Fibroblast of skin of abdomen (primary cell): ENCODE data around the gene KLKB1.
A peak's percentile ranks its signal among the peaks of the same experiment; 100 is the strongest.
"Not testable (repeated sequence)": the region's sequence is repeated elsewhere in the genome, so short reads cannot be mapped to it uniquely, and the experiment has no call there.

Source experiments
- DNase-seq: peaks from one replicate; pipeline ENCODE4 v3.0.0-alpha.2; 2013

The KLKB1 gene

GRCh38 chr4:186265683-186266652 is 38.7 kb downstream of the KLKB1 start, which contains the start of gene F11:
Gene F11 (plus strand): TSS chr4:186266189. CDS start chr4:186267137, 948 bp downstream.
- DNase-seq: no peak

GRCh38 chr4:186266729-186267456 is 39.6 kb downstream of the KLKB1 start:
- peak; percentile 56 for DNase-seq

DNA sequence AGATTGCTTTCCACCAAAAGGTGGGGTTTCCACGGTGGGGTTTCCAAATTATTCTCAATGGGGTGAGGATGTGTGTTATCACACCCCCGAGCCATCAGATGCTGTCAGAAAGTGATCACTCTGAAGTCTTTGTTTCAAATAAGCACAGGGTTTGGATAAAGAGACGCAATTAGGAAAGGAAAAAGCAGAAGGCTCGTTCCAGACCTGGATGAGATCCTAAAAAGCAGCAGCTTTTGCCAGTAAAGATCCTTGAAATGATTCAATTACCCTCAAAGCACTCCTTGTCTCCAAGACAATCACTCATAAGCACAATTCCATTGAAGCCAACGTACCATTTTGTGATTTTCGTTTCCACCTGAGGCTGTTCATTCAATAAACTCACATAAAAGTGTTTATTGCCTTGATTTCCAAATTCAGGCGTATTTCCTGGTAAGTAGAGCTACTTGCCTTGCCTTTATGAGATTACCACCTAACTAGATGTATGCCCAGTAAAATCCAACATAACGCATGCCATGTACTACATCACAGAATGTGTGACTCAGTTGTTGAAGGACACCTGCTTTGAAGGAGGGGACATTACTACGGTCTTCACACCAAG is 43.9 kb downstream of the KLKB1 start:
- no peak for DNase-seq

DNA sequence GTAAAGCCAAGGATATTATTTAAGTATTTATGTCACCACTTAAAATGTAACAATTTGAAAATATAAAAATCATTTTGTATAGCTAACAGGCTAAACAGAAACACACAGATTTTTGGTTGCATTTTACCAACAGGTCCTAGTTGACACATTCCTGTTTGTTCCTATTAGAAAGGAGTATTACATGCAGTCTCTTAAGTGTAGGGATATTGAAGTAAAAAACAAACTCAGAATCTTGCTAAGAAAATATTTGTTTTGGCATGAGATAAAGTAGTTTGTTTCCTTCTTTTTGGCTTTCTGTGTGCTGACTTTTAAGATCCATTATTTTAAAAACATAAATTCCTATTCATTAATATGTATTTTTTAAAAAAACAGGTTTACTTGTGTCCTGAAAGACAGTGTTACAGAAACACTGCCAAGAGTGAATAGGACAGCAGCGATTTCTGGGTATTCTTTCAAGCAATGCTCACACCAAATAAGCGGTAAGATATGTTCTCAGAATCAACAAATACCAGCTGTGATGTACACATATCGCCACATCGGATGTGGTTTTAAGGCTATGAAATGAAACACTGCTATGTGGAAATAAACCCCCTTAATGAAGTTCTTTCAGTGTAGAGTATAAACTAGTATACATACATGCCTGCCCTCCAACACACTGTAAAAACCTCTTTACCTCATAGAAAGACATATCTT is 45.5 kb downstream of the KLKB1 start:
- DNase-seq: no peak

GRCh38 chr4:186273392-186273789 is 46.1 kb downstream of the KLKB1 start:
- DNase-seq: not testable (repeated sequence)

DNA sequence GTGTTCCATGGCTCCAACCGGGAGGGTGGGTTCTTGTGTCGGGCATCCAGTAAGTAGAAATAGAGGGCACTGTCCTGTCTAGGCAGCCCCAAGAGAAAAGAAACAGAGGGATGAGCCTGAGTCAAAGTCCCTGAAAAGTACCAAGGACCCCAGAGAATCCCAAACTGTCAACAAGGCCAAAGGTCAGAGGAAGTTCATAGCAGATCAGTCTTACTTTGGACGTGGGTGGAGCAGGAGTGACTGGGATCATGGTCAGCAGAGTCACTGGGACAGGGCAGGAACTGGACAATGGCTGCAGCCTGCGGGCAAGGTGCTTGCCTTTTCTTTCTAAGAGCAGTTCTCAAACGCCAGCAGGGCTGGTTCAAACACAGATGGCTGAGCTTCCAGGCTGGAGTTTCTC is 56.0 kb downstream of the KLKB1 start:
- DNase-seq: no peak

DNA sequence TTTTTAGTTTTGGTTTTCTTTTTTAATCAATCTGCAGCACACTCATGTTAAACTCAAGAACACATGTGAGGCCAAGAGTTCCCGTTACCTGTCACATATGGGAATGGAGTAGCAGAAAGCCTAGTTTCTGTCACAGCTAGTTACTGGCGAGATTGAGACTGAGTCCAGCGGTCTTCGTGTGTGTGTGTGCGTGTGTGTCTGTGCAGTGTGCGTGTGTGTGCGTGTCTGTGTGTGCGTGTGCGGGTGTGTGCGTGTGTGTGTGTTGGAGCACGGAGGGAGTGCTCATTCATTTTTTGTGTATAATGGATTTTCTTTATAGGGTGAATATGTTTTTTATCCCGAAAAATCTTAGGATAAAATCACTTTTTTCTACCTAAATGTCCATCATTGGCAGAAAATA is 57.8 kb downstream of the KLKB1 start:
- no peak for DNase-seq

DNA sequence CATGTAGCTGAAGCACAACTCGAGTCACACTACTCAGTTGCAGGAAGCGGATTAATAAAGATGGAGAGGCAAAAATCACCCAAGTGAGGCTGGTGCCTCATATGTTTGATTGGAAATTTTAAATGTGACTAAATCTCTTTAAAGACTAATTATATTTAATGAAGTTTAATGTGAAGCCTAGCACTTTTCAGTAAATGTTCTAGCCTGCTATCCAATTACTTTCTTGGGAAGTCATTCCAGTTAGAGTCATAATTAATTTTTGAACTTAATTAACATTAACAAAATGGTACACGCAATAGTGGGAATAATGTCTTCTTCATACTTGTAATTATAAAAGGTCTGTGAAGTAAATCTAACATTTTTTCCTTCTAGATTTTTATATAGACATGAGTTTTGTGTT is 59.3 kb downstream of the KLKB1 start:
- DNase-seq: no peak

GRCh38 chr4:186291256-186291890 is 64.1 kb downstream of the KLKB1 start:
- no peak for DNase-seq

DNA sequence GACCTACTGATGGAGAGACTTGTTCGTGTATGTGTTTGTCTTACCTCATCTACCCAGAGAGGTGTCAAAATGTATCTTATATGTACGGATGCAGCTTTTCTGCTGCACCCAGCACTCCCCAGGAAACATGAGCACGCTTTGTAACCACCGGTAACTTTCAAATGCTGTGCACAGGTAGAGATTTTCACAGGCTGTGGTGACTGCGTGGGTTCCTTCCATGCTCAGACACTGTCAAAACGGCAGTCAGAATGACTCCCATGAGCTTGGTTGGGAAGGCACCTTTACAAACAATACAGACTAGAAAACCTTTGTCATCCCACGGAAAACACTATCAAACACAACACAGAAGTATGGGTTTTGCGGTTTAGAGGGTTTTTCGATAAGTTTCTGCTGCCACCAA is 66.9 kb downstream of the KLKB1 start:
- no peak for DNase-seq

DNA sequence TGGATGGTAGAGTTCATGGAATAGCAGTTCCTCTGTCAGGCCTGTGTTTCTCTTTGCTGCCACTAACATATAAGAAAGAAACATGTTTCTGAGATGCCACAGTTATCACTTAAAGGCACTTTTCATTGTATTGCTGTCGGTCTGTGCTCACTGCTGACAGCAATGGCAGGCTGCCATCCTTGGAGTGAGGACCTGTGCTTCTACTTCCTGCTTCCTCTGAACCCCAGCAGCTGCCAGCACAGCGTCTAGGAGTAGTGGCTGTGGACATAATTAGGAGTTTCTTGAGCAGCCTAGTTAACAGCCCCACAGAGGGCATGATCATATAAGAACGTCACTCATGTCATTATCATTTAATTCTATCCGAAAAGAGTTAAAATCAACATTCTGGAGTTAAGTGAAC is 69.2 kb downstream of the KLKB1 start:
- DNase-seq: no peak

GRCh38 chr4:186297013-186297645 is 69.8 kb downstream of the KLKB1 start:
- peak; percentile 58 for DNase-seq

- DNase-seq: no peak
Observed at GRCh38 chr4:186298031-186298647, 70.8 kb downstream of the KLKB1 start.

GRCh38 chr4:186299291-186299690 is 72.0 kb downstream of the KLKB1 start:
- no peak for DNase-seq

GRCh38 chr4:186300659-186301390 is 73.5 kb downstream of the KLKB1 start:
- DNase-seq: no peak

GRCh38 chr4:186304216-186304615 is 76.9 kb downstream of the KLKB1 start:
- DNase-seq: no peak

DNA sequence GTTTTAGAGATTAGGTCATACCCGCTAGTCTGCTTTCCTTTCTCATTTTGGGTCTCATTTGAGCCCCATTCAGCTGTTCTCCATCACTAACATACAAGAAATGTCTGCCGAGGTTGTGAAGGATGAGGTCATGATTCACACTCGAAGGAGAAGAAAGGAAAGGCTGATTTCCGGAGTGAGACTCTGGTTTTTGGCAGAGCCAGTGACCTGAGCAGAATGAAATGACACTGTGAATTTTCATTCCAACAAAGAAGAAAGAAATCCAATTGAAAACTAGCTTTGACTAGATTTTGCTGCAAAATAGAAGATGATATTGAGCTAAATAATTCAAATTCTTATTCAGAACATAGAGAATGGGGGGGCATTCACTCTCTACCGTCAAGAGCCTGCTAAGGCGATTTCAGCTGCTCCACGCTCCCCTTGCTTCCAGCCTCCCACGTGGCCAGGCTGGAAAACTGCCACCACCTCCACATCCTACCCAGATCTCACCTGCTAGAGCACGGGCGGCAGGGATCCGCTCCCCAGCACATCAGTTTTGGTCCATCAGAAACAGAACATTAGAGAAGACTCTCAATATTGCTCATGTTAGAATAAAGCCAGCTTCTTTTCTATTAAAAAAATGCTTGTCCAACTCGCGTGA is 77.7 kb downstream of the KLKB1 start:
- DNase-seq: peak; percentile 18

GRCh38 chr4:186307497-186307896 is 80.2 kb downstream of the KLKB1 start:
- no peak for DNase-seq

DNA sequence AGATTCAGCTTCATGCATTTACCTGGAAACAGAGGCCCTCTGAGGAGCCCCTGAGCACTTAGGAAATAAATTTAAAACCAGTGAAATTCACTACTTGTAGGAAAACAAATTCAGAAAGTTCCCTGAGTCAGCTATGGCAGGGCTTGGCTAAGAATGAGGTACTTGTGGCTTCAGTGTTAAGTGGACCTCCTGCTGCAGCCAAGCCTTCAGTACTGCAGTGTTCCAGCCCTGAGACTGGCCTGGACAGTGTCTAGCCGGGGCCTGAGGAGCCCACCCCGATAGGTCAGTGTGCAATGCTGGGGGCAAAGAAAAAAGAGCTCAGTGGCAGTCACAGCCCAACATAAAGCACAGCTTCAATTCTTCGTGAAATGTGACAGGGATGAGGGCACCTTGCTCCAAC is 80.6 kb downstream of the KLKB1 start:
- no peak for DNase-seq
